Epidermal melanocyte (primary cell): ENCODE results near the gene EFNB1.

Experiments used
- DNase-seq: peaks from one replicate; pipeline ENCODE4 v3.0.0; 2011; ENCODE audit warnings: low spot score; ENCODE audit not compliant: insufficient read length

The EFNB1 gene

GRCh38 chrX:68843992-68844391, 15.2 kb downstream of the EFNB1 start:
- DNase-seq, result no peak

GRCh38 chrX:68844581-68844980, 15.8 kb downstream of the EFNB1 start:
- DNase-seq, result no peak

- DNase-seq, result no peak
Measured at GRCh38 chrX:68846536-68846935, 17.7 kb downstream of the EFNB1 start.

- DNase-seq, result no peak
Measured at GRCh38 chrX:68847172-68847571, 18.4 kb downstream of the EFNB1 start.

- no peak for DNase-seq
Measured at GRCh38 chrX:68848189-68848940, 19.5 kb downstream of the EFNB1 start.

- DNase-seq, result no peak
Measured at GRCh38 chrX:68851082-68851481, 22.3 kb downstream of the EFNB1 start.

GRCh38 chrX:68852046-68852445, 23.2 kb downstream of the EFNB1 start:
- no peak for DNase-seq

- DNase-seq, result no peak
Measured at GRCh38 chrX:68853665-68854251, 24.9 kb downstream of the EFNB1 start.

- no peak for DNase-seq
Measured at GRCh38 chrX:68865300-68865699, 36.5 kb downstream of the EFNB1 start.

GRCh38 chrX:68865926-68866325, 37.1 kb downstream of the EFNB1 start:
- DNase-seq, result no peak

- no peak for DNase-seq
Measured at GRCh38 chrX:68867458-68868112, 38.8 kb downstream of the EFNB1 start.

GRCh38 chrX:68868316-68868715, 39.5 kb downstream of the EFNB1 start:
- DNase-seq, result no peak

- DNase-seq, result no peak
Measured at GRCh38 chrX:68868902-68869800, 40.3 kb downstream of the EFNB1 start.

- no peak for DNase-seq
Measured at GRCh38 chrX:68870357-68870756, 41.5 kb downstream of the EFNB1 start.

GRCh38 chrX:68872171-68872570, 43.4 kb downstream of the EFNB1 start:
- no peak for DNase-seq

GRCh38 chrX:68874076-68874475, 45.3 kb downstream of the EFNB1 start:
- DNase-seq, result no peak

- no peak for DNase-seq
Measured at GRCh38 chrX:68876731-68877130, 47.9 kb downstream of the EFNB1 start.

GRCh38 chrX:68877606-68878005, 48.8 kb downstream of the EFNB1 start:
- DNase-seq, result no peak

GRCh38 chrX:68878977-68879645, 50.3 kb downstream of the EFNB1 start:
- no peak for DNase-seq

- DNase-seq, result no peak
Measured at GRCh38 chrX:68880846-68881552, 52.2 kb downstream of the EFNB1 start.
